Chondrocyte (in vitro differentiated cells): ENCODE data around the gene ZNF423. TPM values are rescaled to one million over a fixed set of nuclear protein-coding genes. Genes with fewer than 3 reads are reported as not detected.

Experiments used
- DNase-seq: peaks from one replicate; pipeline ENCODE4 v3.0.0; 2021; ENCODE audit warnings: mixed read lengths, low spot score
- H3K27ac Mint-ChIP-seq: one replicate; pipeline ENCODE4 v1.8.0; 2021; ENCODE audit warnings: mild to moderate bottlenecking, moderate library complexity, mixed read lengths; ENCODE audit not compliant: unreplicated experiment
- H3K27me3 Mint-ChIP-seq: 2 replicates; pipeline ENCODE4 v1.8.0; 2021; ENCODE audit warnings: low read depth, mixed read lengths
- H3K36me3 Mint-ChIP-seq: 2 replicates; pipeline ENCODE4 v1.8.0; 2021; ENCODE audit warnings: low read depth, mixed read lengths
- H3K4me1 Mint-ChIP-seq: 2 replicates; pipeline ENCODE4 v1.8.0; 2021; ENCODE audit warnings: low read depth, mild to moderate bottlenecking, mixed read lengths
- H3K4me3 Mint-ChIP-seq: one replicate; pipeline ENCODE4 v1.8.0; 2021; ENCODE audit warnings: mild to moderate bottlenecking, moderate library complexity, mixed read lengths; ENCODE audit not compliant: unreplicated experiment
- H3K9me3 Mint-ChIP-seq: 2 replicates; pipeline ENCODE4 v1.8.0; 2021; ENCODE audit warnings: low read depth, mixed read lengths
- total RNA-seq: library from RNA; stranded (reverse); gene quantifications from 3 replicates; pipeline ENCODE4 v1.2.1, GENCODE V29; 2021
- TF ChIP-seq, protein P1 (sequence below): fragments of 200-600 bp; sonication (generic); IDR thresholded peaks from 2 replicates; pipeline ENCODE4 v1.5.0; 2021; ENCODE audit warnings: antibody characterized with exemption, mild to moderate bottlenecking, moderate library complexity

ZNF423 gene
- total RNA-seq, 1 donor from 2014 or later: 4.7 TPM

DNA sequence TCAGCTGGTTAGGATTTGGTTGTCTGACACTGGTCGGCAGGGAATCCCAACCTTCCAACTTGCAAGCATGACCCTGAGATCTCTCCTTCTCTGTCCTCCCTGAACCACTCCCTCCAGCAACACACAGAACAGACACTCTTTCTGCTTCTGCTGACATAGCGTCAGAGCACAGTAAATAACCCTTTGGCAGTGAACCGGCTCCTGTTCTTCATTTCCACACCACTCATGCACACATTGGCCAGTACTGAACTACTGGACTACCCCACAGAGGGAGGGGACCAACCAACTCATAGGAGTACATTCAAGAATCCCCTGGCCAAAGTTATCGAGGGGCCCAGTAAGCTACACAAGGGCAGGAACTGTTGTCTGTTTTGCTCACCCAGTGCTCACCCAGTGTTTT, 138.2 kb downstream of the ZNF423 start:
- no peaks in the 10 kb centered on the region for H3K4me1 Mint-ChIP-seq
- no peak overlapping the region for H3K4me3 Mint-ChIP-seq
- no peaks in the 10 kb centered on the region for H3K27me3 Mint-ChIP-seq
- H3K27ac Mint-ChIP-seq: no peak overlapping the region
- TF ChIP-seq, protein P1, sequence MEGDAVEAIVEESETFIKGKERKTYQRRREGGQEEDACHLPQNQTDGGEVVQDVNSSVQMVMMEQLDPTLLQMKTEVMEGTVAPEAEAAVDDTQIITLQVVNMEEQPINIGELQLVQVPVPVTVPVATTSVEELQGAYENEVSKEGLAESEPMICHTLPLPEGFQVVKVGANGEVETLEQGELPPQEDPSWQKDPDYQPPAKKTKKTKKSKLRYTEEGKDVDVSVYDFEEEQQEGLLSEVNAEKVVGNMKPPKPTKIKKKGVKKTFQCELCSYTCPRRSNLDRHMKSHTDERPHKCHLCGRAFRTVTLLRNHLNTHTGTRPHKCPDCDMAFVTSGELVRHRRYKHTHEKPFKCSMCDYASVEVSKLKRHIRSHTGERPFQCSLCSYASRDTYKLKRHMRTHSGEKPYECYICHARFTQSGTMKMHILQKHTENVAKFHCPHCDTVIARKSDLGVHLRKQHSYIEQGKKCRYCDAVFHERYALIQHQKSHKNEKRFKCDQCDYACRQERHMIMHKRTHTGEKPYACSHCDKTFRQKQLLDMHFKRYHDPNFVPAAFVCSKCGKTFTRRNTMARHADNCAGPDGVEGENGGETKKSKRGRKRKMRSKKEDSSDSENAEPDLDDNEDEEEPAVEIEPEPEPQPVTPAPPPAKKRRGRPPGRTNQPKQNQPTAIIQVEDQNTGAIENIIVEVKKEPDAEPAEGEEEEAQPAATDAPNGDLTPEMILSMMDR: no peak
- H3K36me3 Mint-ChIP-seq: peaks cover 2% of the 10 kb centered on the region
- no peaks in the 10 kb centered on the region for H3K9me3 Mint-ChIP-seq
- DNase-seq: no peak

DNA sequence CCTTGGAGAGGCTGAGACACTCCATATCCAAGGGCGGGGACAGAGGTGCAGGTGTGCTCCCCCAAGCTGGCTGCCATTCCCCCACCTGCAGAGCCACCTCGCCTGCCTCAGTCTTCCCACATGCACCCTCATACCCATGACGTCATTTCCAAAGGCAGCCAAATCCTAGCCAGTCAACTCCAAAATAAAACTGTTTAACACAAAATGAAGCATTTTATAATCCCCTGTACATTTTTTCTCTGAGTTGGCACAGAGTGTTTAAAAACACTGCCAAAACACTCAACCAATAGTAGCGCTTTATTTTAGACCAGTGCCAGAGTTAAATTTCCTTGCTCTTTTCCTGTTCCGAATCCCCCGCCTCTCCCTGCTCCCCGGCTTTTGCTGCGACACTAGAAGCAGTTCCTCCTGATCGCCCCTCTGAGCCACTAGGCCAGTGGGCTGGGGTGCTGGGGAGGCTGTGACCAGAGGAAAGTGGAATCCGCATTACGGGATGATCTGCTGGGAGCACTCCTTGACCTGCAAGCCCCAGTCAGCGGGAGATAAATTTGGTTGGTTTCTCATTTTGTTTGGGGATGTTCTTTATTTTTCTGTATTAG, 139.5 kb downstream of the ZNF423 start:
- TF ChIP-seq, protein P1: no peak
- H3K4me3 Mint-ChIP-seq: no peak overlapping the region
- DNase-seq: no peak
- H3K27ac Mint-ChIP-seq: no peak overlapping the region
- no peaks in the 10 kb centered on the region for H3K9me3 Mint-ChIP-seq
- H3K27me3 Mint-ChIP-seq: no peaks in the 10 kb centered on the region
- H3K36me3 Mint-ChIP-seq: no peaks in the 10 kb centered on the region
- no peaks in the 10 kb centered on the region for H3K4me1 Mint-ChIP-seq

DNA sequence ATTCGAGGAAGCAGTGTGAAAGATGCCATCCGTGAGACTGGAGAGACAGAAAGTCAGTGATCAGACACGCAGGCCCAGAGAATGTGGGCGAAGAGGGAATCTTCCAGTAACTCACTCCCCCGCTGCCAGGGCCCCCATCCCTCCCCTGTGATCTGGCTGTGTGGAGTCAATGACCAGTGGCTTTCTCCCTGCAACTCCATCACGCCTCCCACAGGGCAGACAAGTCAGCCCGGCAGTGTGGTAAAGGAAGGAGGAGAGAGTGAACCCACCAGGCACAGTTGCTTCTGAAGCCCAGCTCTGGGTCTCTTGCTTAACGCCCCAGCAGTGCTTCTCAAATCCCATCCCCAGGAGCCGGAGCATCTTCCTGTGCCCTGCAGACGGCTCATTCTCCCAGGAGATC, 142.1 kb downstream of the ZNF423 start:
- Mint-ChIP-seq H3K4me3 (no peak overlapping the region), H3K4me1 (no peaks in the 10 kb centered on the region), H3K27ac (no peak overlapping the region), H3K27me3 (no peaks in the 10 kb centered on the region), H3K9me3 (no peaks in the 10 kb centered on the region), H3K36me3 (no peaks in the 10 kb centered on the region)
- no peak for DNase-seq
- TF ChIP-seq, protein P1: no peak

DNA sequence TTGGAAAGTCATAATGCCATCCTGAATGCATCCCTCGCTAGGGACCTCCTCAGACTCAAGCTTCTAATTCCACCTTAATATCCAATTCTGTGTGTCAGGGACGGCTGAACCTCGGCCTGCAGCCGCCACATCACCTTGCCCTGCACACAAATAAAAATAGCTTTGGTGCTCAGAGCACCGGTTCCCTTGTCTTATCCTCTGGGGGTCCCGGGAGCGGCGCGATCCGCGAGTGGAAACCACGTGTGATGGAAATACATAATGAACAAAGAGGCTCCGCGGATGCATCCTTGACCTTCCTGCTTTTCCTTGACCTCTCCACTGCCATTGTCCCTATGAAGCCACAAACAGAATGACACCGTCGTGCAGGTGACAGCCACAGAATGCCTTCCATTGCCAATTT, 143.4 kb downstream of the ZNF423 start:
- no peaks in the 10 kb centered on the region for H3K4me1 Mint-ChIP-seq
- H3K27ac Mint-ChIP-seq: no peak overlapping the region
- H3K9me3 Mint-ChIP-seq: no peaks in the 10 kb centered on the region
- TF ChIP-seq, protein P1: no peak
- no peak for DNase-seq
- no peak overlapping the region for H3K4me3 Mint-ChIP-seq
- peaks cover 1% of the 10 kb centered on the region for H3K27me3 Mint-ChIP-seq
- no peaks in the 10 kb centered on the region for H3K36me3 Mint-ChIP-seq

DNA sequence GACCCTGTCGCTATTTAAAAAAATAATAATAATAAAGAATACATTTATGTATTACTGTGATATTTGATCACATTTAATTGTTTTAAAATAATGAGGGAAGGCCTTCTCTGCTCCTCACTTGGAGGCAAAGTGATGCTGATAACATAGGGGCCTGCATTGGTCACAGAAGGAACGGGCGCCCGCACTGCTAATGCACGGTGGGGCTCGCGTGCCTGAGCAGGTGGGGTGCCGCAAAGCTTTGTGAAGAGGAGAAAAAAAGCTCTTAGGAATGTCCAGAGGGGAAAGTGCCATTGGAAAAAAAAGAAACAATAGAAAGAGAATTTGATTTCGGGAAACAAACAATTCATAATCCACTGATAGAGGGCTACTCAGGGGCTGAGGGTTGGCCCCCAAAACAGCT, 143.8 kb downstream of the ZNF423 start:
- H3K27me3 Mint-ChIP-seq: peaks cover 1% of the 10 kb centered on the region
- TF ChIP-seq, protein P1: no peak
- no peaks in the 10 kb centered on the region for H3K36me3 Mint-ChIP-seq
- no peaks in the 10 kb centered on the region for H3K9me3 Mint-ChIP-seq
- no peaks in the 10 kb centered on the region for H3K4me1 Mint-ChIP-seq
- no peak overlapping the region for H3K4me3 Mint-ChIP-seq
- no peak for DNase-seq
- H3K27ac Mint-ChIP-seq: peak overlapping the region; percentile 41
